Tongue (tissue), 2 donors: ENCODE data around the gene FRMD4A. TPM values are rescaled to one million over a fixed set of nuclear protein-coding genes. Genes with fewer than 3 reads are reported as not detected.
"Not testable (repeated sequence)": the region's sequence is repeated elsewhere in the genome, so short reads cannot be mapped to it uniquely, and the experiment has no call there.

Experiments
- DNase-seq: peaks from one replicate; pipeline ENCODE4 v3.0.0-alpha.2; 2015
- total RNA-seq: library from RNA; depleted of rRNA; stranded (reverse); fragments of >200 nt; gene quantifications from one replicate; pipeline ENCODE4 v1.2.3, GENCODE V29; 2014

The FRMD4A gene
- total RNA-seq, 1 donor from 2014 or later: 29.5 TPM

GRCh38 chr10:14146025-14146424 is 184.7 kb downstream of the FRMD4A start:
- no peak for DNase-seq

- DNase-seq: no peak
These were observed 186.3 kb downstream of the FRMD4A start for GRCh38 chr10:14144451-14144850.

- DNase-seq: no peak
These were observed 188.0 kb downstream of the FRMD4A start for GRCh38 chr10:14142606-14143250.

- no peak for DNase-seq
These were observed 189.4 kb downstream of the FRMD4A start for GRCh38 chr10:14141283-14141682.

GRCh38 chr10:14137391-14137790 is 193.3 kb downstream of the FRMD4A start:
- no peak for DNase-seq

- DNase-seq: not testable (repeated sequence)
These were observed 195.5 kb downstream of the FRMD4A start for GRCh38 chr10:14135196-14135595.

GRCh38 chr10:14134275-14134674 is 196.4 kb downstream of the FRMD4A start:
- no peak for DNase-seq

- no peak for DNase-seq
These were observed 199.3 kb downstream of the FRMD4A start for GRCh38 chr10:14131261-14131960.

- DNase-seq: no peak
These were observed 201.0 kb downstream of the FRMD4A start for GRCh38 chr10:14129770-14130169.

GRCh38 chr10:14128519-14128918 is 202.2 kb downstream of the FRMD4A start:
- no peak for DNase-seq

GRCh38 chr10:14126697-14127440 is 203.9 kb downstream of the FRMD4A start:
- no peak for DNase-seq

- no peak for DNase-seq
These were observed 205.2 kb downstream of the FRMD4A start for GRCh38 chr10:14125564-14125963.

- DNase-seq: no peak
These were observed 205.8 kb downstream of the FRMD4A start for GRCh38 chr10:14124941-14125340.

GRCh38 chr10:14123139-14123538 is 207.6 kb downstream of the FRMD4A start:
- peak; percentile 42 for DNase-seq

GRCh38 chr10:14120812-14121211 is 209.9 kb downstream of the FRMD4A start:
- no peak for DNase-seq

GRCh38 chr10:14118953-14119352 is 211.8 kb downstream of the FRMD4A start:
- DNase-seq: no peak

GRCh38 chr10:14116837-14117236 is 213.9 kb downstream of the FRMD4A start:
- DNase-seq: no peak

- no peak for DNase-seq
These were observed 214.7 kb downstream of the FRMD4A start for GRCh38 chr10:14116021-14116420.

- DNase-seq: no peak
These were observed 215.9 kb downstream of the FRMD4A start for GRCh38 chr10:14114791-14115190.

- DNase-seq: no peak
These were observed 218.7 kb downstream of the FRMD4A start for GRCh38 chr10:14112056-14112455.

GRCh38 chr10:14111208-14111607 is 219.5 kb downstream of the FRMD4A start:
- no peak for DNase-seq

- no peak for DNase-seq
These were observed 223.9 kb downstream of the FRMD4A start for GRCh38 chr10:14106828-14107227.

GRCh38 chr10:14102056-14102455 is 228.7 kb downstream of the FRMD4A start:
- no peak for DNase-seq
